ENCODE data around the gene PDE10A.

The PDE10A gene

DNA sequence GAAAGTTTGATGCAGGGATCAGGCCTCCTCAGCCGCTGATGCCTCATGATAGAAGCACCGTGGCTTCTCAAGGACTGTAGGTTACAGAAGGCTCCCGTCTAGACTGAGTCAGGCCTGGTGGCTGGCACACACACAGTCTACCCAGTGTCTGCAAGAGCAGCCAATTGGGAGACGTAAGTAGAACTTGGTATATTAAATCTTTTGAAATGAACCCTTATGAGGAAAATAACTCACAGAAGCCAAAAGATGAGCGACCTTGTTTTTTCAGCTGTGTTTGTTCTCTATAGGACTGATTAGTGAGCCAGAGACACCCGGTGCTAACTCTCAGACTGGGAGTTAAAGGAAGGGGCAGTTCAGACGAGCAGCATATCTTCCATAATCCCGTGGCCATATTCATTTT is 5.9 kb upstream of the PDE10A start:
- no peak for DNase-seq (ENCODE audit: insufficient read length, low spot score)
- no peak for FAIRE-seq
- TF ChIP-seq POLR2A (IDR thresholded peaks at IDR 0.05; ENCODE audit: low read depth, low read length) = no peak

DNA sequence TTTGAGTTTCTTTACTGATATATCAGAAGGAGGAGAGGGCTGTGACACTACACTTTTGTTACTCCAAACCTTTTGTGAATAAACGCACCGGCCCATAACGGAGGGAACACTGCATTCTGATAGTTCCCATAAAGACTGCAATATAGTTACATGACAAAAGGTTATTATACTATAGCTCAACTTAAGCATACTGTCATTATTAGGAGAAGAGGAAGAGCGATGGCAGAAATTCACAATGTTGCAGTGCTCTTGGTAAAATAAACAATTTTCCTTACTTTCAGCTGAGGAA is 2.3 kb upstream of the PDE10A start:
- DNase-seq (ENCODE audit: insufficient read length, low spot score) = no peak
- no peak for FAIRE-seq
- no peak for TF ChIP-seq POLR2A (IDR thresholded peaks at IDR 0.05; ENCODE audit: low read depth, low read length)

DNA sequence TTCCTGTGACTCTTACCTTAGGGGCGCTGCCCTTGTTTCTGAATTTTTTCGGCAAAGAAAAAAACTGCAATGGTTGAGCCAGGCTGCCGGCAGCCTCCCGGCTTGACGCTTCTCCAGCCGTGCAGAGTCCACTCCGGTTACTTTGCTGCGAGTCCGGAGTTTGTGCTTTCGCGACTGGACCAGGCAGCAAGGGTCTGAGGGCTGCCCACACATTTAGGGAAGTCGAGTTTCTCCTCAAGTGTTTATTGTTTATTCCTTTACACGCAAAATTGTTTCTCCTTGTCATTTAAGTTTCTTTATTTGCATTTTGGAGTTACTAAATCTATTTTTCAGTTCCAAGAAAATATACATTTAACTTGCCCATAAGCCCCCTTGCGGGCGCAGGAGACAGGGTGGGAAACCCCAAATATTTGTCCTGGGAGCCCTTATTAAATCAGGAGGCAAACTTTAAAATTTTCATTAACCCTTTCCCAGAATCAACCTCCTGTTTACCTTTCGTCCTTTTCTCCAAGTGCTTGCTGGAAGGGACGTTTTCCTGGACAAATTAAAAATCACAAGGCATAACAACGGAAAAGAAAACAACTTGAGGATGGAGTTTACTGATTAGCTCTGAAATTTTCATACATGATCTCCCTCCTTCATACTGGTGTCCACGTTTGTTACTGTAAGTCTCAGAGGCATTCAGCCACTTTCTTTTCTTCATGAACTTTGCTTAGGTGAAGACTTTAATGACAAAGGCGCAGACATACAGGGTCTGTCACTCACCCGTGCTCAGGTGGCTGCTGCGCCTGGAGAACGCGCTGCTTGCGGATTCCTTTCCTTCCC is 1.7 kb upstream of the PDE10A start:
- TF ChIP-seq POLR2A (IDR thresholded peaks at IDR 0.05; ENCODE audit: low read depth, low read length) = no peak
- no peak for FAIRE-seq
- DNase-seq (ENCODE audit: insufficient read length, low spot score) = no peak

DNA sequence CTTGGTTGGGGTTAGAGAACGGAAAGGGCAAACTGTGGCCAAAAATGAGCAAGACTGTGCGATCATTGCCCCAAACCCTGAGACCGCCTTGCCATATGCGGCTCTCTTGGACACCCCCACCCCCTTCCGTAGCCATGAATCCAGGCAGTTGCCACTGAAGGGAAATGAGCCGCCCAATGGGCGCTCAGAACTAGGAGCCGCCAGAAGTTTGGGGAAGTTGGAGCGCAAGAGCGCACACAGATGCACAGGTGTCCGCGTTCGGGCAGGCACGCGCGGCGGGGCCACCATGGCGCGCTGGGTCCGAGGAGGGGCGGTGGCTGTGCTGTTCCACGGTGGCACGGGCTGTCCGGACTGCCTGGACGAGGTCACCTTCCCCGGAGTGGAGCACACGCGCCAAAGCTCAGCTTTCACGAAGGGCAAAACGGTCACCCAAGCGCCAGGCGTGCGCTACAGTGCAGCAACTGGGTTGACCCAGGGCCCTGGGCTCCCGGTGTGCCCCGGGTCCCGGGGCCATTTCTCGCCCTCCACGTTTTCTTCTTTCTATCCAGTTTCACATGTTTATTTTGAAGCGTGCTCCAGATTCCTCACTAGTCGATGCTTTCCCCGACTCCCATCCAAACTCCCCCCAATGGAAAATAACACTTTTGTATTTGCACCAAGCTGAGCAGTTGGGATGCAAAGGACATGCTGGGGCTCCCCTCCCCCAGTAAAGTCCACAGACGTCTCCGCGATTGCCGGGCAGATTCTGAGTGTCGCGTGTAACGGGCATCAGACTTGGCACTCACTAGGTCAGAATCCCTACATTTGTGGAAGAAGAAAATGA is 906 bp upstream of the PDE10A start:
- FAIRE-seq (no peak), DNase-seq (ENCODE audit: insufficient read length, low spot score) (no peak)
- TF ChIP-seq POLR2A (IDR thresholded peaks at IDR 0.05; ENCODE audit: low read depth, low read length) = no peak

DNA sequence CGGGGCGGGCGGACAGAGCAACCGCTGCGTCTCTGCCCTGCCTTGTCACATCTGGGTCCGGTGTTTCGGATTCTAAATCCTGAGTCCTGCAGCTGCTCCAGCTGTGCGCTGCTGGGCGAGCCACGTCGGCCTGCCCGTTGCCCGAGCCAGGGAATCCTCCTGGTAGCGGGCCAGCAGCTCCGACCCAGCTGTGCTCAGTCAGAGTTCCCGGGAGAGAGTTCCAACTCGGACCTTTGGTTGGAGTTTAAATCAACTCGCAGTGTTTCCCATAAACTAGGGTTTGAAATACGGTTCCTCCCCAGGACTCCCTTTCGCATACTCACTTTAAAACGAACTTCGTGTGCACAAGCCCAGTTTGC is 315 bp upstream of the PDE10A start:
- FAIRE-seq (no peak), DNase-seq (ENCODE audit: insufficient read length, low spot score) (peak; percentile 47)
- no peak for TF ChIP-seq POLR2A (IDR thresholded peaks at IDR 0.05; ENCODE audit: low read depth, low read length)

DNA sequence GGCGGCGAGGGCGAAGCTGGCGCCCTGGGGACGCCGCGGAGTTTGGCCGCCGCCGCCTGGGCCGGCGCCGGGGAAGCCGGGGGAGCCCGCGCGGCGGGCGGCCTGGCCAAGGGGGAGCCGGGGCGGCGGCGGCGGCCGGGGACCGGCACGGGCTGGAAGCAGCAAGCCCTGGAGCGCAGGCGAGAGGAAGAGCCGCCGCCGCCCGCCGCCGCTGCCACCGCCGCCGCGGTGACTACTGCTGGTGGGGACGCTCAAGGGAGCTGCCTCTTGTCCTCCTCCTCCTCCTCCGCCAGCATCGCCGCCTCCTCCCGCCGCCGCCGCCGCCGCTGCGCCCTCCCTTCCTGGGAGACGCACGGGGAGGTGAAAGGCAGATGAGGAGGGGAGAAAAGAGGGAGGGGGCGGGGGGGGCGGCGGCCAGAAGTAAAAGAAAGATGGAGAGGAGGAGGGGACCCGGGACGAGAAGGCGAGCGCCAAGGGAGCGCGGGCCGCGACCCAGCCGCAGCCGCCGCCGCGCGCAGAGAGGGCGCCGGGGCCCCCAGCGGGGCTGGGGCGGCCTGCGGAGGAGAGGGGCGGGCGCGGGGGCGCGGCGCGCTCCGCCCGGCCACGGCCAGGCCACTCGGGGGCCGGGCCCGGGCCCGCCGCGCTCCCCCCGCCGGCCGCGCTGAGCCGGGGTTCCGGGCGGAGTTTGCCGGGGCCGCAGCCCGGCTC is 846 bp downstream of the PDE10A start:
- peak; percentile 8; the same call in 1 of the 2 replicates for TF ChIP-seq POLR2A (IDR thresholded peaks at IDR 0.05; ENCODE audit: low read depth, low read length)
- FAIRE-seq = no peak
- DNase-seq (ENCODE audit: insufficient read length, low spot score) = peak; percentile 58

DNA sequence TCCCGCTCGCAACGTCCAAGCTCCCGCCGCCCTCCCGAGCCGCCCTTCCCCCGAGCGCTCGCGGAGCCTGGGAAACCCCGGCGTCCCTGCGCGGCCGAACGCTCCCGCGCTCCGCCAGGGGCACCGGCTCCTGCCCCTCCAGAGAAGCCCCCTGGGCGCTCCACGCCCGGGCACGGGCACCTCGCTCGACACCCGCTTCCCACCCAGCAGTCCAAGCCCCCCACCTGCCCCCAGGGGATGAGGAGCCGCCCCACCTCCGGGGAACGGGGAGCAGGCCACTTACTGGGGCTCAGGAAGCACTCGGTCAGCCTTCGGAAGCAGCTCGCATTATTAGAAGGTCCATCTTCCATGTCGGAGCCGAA is 1.4 kb downstream of the PDE10A start:
- DNase-seq (ENCODE audit: insufficient read length, low spot score) (no peak), FAIRE-seq (no peak)
- no peak for TF ChIP-seq POLR2A (IDR thresholded peaks at IDR 0.05; ENCODE audit: low read depth, low read length)

DNA sequence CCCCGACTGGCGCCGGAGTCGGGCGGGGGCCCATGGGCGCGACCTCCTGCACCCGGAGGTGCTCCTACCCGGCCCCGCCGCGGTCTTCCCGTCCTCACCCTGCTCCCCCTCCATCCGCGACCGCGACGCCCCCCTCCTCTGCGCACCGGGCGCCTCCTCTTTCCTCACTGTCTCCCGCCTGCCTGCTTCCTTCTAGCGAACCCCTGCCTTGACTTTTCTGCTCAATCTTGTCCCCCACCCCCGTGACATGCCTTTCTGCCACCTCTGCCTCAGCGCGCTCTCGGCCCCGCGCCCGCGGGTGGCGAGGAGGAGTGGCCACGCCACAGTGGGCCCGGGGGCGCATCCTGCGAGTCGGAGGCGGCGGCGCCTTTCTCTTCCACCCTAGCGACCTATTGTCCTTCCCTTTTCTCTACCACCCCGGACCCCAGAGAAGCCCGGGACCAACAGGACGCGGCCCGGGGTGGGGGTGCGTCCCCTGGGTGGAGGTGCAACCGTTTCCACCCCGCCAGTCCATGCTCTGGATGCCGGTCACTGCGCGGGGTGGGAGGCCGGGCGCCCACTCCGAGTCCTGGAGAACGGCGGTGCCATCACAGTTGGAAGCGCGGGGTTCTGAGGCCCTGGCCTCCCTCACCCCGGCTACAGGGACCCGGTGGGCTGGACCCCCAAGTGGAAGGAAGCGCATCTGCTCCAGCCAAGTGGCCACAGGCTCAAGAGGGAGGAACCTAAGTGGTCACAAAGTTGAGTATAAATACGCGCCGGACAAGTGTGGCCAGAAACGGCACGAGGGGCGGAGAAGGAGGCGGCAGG is 2.0 kb downstream of the PDE10A start:
- no peak for TF ChIP-seq POLR2A (IDR thresholded peaks at IDR 0.05; ENCODE audit: low read depth, low read length)
- DNase-seq (ENCODE audit: insufficient read length, low spot score) (no peak), FAIRE-seq (no peak)

DNA sequence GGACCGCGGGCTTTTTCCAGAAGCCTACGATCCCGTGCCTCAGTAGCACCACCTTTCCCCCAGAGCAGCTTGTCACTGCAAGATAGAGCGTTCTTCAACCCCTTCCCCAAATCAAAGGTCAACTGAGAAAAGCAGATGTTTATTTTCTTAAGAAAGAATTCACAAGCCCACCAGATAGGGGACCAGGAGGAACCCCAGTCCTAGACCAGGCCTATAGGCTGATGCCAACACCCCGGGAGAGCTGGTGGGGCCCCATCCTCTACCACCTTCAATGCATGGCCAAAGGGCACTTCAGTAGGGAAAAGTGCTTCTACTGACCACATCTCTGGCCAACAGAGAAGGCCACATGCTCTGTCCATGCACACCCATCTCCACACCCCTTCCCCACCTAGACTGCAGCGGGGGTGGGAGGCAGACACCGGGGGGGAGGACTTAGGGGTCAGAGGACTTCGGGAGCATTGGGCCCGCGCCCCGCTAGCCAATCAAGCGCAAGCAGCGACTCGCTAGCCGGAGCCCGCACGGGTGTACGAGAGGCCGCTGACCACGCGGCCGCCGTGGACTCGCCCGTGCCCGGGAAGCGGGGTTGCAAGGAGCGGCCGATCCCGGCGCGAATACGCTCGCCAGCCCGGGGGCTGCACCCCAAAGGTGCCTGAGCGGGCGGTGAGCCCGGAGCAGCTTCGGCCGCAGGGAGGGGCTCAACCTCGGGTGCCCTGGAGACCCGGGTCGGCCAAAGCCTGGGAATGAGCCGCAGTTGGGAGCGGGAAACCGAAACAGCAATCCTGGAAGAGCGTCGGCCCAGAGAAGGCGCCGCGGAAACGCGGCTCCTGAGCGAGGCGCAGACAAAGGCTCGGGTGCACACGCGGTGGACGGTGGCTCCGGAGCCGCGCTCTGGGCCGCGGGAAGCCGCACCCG is 2.8 kb downstream of the PDE10A start:
- DNase-seq (ENCODE audit: insufficient read length, low spot score) = no peak
- no peak for FAIRE-seq
- TF ChIP-seq POLR2A (IDR thresholded peaks at IDR 0.05; ENCODE audit: low read depth, low read length) = no peak

DNA sequence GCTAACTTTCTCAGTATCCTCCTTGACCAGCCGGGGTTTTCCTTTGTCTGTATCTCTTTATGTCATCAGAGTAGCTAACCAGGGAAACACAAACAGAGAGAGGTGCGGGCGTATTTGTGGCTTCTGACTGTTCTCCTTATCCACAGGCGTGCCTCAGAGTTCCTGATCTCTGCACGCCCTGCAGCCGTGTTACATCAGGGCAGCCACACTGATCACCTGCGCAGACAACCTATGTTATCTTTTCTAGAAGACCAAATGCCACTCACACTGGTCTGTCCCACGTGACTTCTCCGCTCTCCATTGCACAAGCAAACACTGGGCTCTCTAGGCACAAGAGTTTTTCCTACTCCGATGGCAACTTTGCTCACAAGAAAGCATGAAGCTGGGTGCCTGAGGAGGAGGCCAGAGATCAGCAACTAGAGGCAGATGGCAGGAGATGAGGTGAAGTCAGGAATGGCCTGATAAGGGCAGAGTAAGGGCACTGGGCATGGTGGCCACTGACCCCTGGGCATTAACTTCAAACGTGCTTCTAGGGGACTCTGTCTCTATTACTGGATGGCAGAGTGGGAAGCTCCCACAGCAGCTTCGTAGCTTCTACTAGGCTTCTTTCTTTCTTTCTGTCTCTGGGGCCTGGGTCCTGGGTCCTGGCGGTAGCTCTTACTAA is 4.5 kb downstream of the PDE10A start:
- DNase-seq (ENCODE audit: insufficient read length, low spot score) = no peak
- FAIRE-seq = no peak
- no peak for TF ChIP-seq POLR2A (IDR thresholded peaks at IDR 0.05; ENCODE audit: low read depth, low read length)

DNA sequence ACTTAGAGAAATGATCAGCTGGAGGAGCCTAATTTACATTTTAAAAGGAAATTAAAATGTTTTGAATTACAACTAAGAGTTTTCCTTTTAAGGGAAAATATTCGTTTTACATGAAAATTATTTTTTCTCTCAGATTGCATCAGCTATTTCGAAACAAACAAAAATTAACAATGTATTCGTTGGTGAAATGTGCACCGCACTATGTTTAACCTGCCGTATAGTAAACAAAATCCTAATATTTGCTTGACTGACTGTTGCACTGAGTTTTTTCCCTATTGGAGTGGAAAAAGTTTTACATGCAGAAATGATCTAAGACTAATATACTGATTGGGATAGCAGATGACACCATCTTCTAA is 5.7 kb downstream of the PDE10A start:
- FAIRE-seq (no peak), DNase-seq (ENCODE audit: insufficient read length, low spot score) (no peak)
- no peak for TF ChIP-seq POLR2A (IDR thresholded peaks at IDR 0.05; ENCODE audit: low read depth, low read length)

DNA sequence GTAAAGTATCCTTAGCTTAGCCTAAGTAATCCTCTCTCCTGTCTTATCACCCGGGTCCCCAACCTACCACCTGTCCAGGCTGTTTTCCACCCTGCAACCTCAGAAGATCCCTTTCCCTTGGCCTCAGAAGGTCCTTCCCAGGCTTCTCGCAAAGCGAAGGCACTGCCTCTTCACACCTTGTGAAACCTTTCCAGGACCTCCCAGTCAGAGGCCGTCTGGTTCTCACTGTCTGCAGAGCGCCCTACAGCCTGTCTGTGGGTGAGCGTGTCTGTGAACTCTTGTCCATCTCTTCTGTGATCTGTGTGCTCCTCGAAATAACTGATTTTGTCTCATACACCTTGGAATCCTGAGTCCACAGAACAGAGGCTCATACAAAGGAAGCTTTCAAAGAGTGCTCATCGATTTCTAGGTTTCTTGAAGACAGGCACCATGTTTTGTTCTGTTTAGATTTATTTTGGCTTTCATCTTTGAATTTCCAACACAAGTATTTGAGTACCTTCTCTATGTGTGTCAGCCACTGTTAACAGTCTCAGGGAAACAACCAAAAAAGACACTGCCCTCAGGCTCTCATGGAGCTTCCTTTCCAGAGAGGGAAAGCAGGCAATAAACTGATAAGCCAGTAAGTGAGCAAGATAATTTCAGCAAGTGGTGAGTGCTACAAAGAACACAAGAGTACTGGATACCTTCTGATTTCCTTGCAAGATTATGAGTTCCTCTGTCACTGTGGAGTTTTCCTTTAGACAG is 6.3 kb downstream of the PDE10A start:
- FAIRE-seq (no peak), DNase-seq (ENCODE audit: insufficient read length, low spot score) (no peak)
- no peak for TF ChIP-seq POLR2A (IDR thresholded peaks at IDR 0.05; ENCODE audit: low read depth, low read length)
